Measurements from ENCODE around the gene IDS.
"Not testable (repeated sequence)": the region's sequence is repeated elsewhere in the genome, so short reads cannot be mapped to it uniquely, and the experiment has no call there.

- TF ChIP-seq USF1 (IDR thresholded peaks at IDR 0.05); EP300 (IDR thresholded peaks at IDR 0.05; ENCODE audit: borderline replicate concordance); TAF1 (IDR thresholded peaks at IDR 0.05; ENCODE audit: low read depth); ZBTB7A (IDR thresholded peaks at IDR 0.05; ENCODE audit: low read depth): not testable (repeated sequence)
- TF ChIP-seq, protein P1, sequence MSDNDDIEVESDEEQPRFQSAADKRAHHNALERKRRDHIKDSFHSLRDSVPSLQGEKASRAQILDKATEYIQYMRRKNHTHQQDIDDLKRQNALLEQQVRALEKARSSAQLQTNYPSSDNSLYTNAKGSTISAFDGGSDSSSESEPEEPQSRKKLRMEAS (IDR thresholded peaks at IDR 0.05) = not testable (repeated sequence)
These were observed 44.6 kb upstream of the IDS start, which contains the start of gene HSFX3 for GRCh38 chrX:149549701-149550100.

All from Ishikawa (cell line).